ENCODE data around the gene ZNF474. TPM values are rescaled to one million over a fixed set of nuclear protein-coding genes. Genes with fewer than 3 reads are reported as not detected.

The ZNF474 gene
- total RNA-seq, 1 experiment from 2014 or later = not detected

GRCh38 chr5:122141751-122142150 is 12.4 kb downstream of the ZNF474 start:
- H3K9me3 ChIP-seq (ENCODE audit: low read length) = no peaks in the 10 kb centered on the region
- no peak overlapping the region for H3K4me3 ChIP-seq (ENCODE audit: low read length)
- H3K79me2 ChIP-seq (ENCODE audit: low read length) = no peaks in the 10 kb centered on the region
- H3K9me2 ChIP-seq (replicated peaks; ENCODE audit: insufficient read depth, low read length) = no peaks in the 10 kb centered on the region
- no peak overlapping the region for H2AFZ ChIP-seq (ENCODE audit: low read length)
- H3K27me3 ChIP-seq (ENCODE audit: low read length) = no peaks in the 10 kb centered on the region
- no peaks in the 10 kb centered on the region for H3K36me3 ChIP-seq (ENCODE audit: insufficient read depth, low read length)
- H3K27ac ChIP-seq (ENCODE audit: low read length) = no peak overlapping the region
- no peak for DNase-seq
- H3K4me2 ChIP-seq (ENCODE audit: low read depth, low read length, poor library complexity, severe bottlenecking) = no peak overlapping the region
- H3K9ac ChIP-seq (ENCODE audit: low read length) = no peak overlapping the region
- H4K20me1 ChIP-seq (ENCODE audit: insufficient read depth, low read depth, low read length) = no peaks in the 10 kb centered on the region
- H3K4me1 ChIP-seq (ENCODE audit: low read length) = no peaks in the 10 kb centered on the region

GRCh38 chr5:122142480-122143164 is 13.3 kb downstream of the ZNF474 start:
- no peaks in the 10 kb centered on the region for H3K9me2 ChIP-seq (replicated peaks; ENCODE audit: insufficient read depth, low read length)
- no peak overlapping the region for H3K9ac ChIP-seq (ENCODE audit: low read length)
- H3K36me3 ChIP-seq (ENCODE audit: insufficient read depth, low read length) = no peaks in the 10 kb centered on the region
- no peaks in the 10 kb centered on the region for H3K79me2 ChIP-seq (ENCODE audit: low read length)
- no peaks in the 10 kb centered on the region for H4K20me1 ChIP-seq (ENCODE audit: insufficient read depth, low read depth, low read length)
- no peak overlapping the region for H3K4me3 ChIP-seq (ENCODE audit: low read length)
- H3K4me2 ChIP-seq (ENCODE audit: low read depth, low read length, poor library complexity, severe bottlenecking) = no peak overlapping the region
- H3K4me1 ChIP-seq (ENCODE audit: low read length) = no peaks in the 10 kb centered on the region
- H2AFZ ChIP-seq (ENCODE audit: low read length) = no peak overlapping the region
- DNase-seq = no peak
- H3K27ac ChIP-seq (ENCODE audit: low read length) = no peak overlapping the region
- no peaks in the 10 kb centered on the region for H3K27me3 ChIP-seq (ENCODE audit: low read length)
- no peaks in the 10 kb centered on the region for H3K9me3 ChIP-seq (ENCODE audit: low read length)

- H2AFZ ChIP-seq (ENCODE audit: low read length) = no peak overlapping the region
- no peak for DNase-seq
- no peaks in the 10 kb centered on the region for H3K79me2 ChIP-seq (ENCODE audit: low read length)
- H3K9me2 ChIP-seq (replicated peaks; ENCODE audit: insufficient read depth, low read length) = no peaks in the 10 kb centered on the region
- no peak overlapping the region for H3K4me2 ChIP-seq (ENCODE audit: low read depth, low read length, poor library complexity, severe bottlenecking)
- no peaks in the 10 kb centered on the region for H3K36me3 ChIP-seq (ENCODE audit: insufficient read depth, low read length)
- H3K9ac ChIP-seq (ENCODE audit: low read length) = no peak overlapping the region
- H3K4me1 ChIP-seq (ENCODE audit: low read length) = no peaks in the 10 kb centered on the region
- H3K4me3 ChIP-seq (ENCODE audit: low read length) = no peak overlapping the region
- no peak overlapping the region for H3K27ac ChIP-seq (ENCODE audit: low read length)
- no peaks in the 10 kb centered on the region for H3K27me3 ChIP-seq (ENCODE audit: low read length)
- H3K9me3 ChIP-seq (ENCODE audit: low read length) = no peaks in the 10 kb centered on the region
- no peaks in the 10 kb centered on the region for H4K20me1 ChIP-seq (ENCODE audit: insufficient read depth, low read depth, low read length)
These were observed 14.9 kb downstream of the ZNF474 start for GRCh38 chr5:122144236-122144635.

- Histone ChIP-seq H3K9ac (ENCODE audit: low read length) (no peak overlapping the region), H3K4me3 (ENCODE audit: low read length) (no peak overlapping the region), H3K36me3 (ENCODE audit: insufficient read depth, low read length) (no peaks in the 10 kb centered on the region), H3K27me3 (ENCODE audit: low read length) (no peaks in the 10 kb centered on the region), H4K20me1 (ENCODE audit: insufficient read depth, low read depth, low read length) (no peaks in the 10 kb centered on the region), H3K27ac (ENCODE audit: low read length) (no peak overlapping the region), H3K4me1 (ENCODE audit: low read length) (no peaks in the 10 kb centered on the region), H2AFZ (ENCODE audit: low read length) (no peak overlapping the region), H3K9me2 (replicated peaks; ENCODE audit: insufficient read depth, low read length) (no peaks in the 10 kb centered on the region), H3K79me2 (ENCODE audit: low read length) (no peaks in the 10 kb centered on the region), H3K9me3 (ENCODE audit: low read length) (no peaks in the 10 kb centered on the region), H3K4me2 (ENCODE audit: low read depth, low read length, poor library complexity, severe bottlenecking) (no peak overlapping the region)
- no peak for DNase-seq
These were observed 16.6 kb downstream of the ZNF474 start for GRCh38 chr5:122145906-122146305.

GRCh38 chr5:122149321-122150090 is 20.2 kb downstream of the ZNF474 start:
- Histone ChIP-seq H3K36me3 (ENCODE audit: insufficient read depth, low read length) (no peaks in the 10 kb centered on the region), H4K20me1 (ENCODE audit: insufficient read depth, low read depth, low read length) (no peaks in the 10 kb centered on the region), H3K9ac (ENCODE audit: low read length) (no peak overlapping the region), H3K9me2 (replicated peaks; ENCODE audit: insufficient read depth, low read length) (no peaks in the 10 kb centered on the region), H3K4me1 (ENCODE audit: low read length) (no peaks in the 10 kb centered on the region), H3K79me2 (ENCODE audit: low read length) (no peaks in the 10 kb centered on the region), H3K4me2 (ENCODE audit: low read depth, low read length, poor library complexity, severe bottlenecking) (no peak overlapping the region), H2AFZ (ENCODE audit: low read length) (no peak overlapping the region), H3K27ac (ENCODE audit: low read length) (no peak overlapping the region), H3K4me3 (ENCODE audit: low read length) (no peak overlapping the region), H3K9me3 (ENCODE audit: low read length) (no peaks in the 10 kb centered on the region), H3K27me3 (ENCODE audit: low read length) (no peaks in the 10 kb centered on the region)
- DNase-seq = no peak

GRCh38 chr5:122150215-122150614 is 20.9 kb downstream of the ZNF474 start:
- H3K36me3 ChIP-seq (ENCODE audit: insufficient read depth, low read length) = no peaks in the 10 kb centered on the region
- no peak overlapping the region for H3K4me2 ChIP-seq (ENCODE audit: low read depth, low read length, poor library complexity, severe bottlenecking)
- H4K20me1 ChIP-seq (ENCODE audit: insufficient read depth, low read depth, low read length) = no peaks in the 10 kb centered on the region

GRCh38 chr5:122151640-122152039 is 22.3 kb downstream of the ZNF474 start:
- Histone ChIP-seq H4K20me1 (ENCODE audit: insufficient read depth, low read depth, low read length) (no peaks in the 10 kb centered on the region), H3K4me3 (ENCODE audit: low read length) (no peak overlapping the region), H3K9me3 (ENCODE audit: low read length) (no peaks in the 10 kb centered on the region), H3K9ac (ENCODE audit: low read length) (no peak overlapping the region), H3K9me2 (replicated peaks; ENCODE audit: insufficient read depth, low read length) (no peaks in the 10 kb centered on the region), H3K27ac (ENCODE audit: low read length) (no peak overlapping the region), H3K27me3 (ENCODE audit: low read length) (no peaks in the 10 kb centered on the region), H2AFZ (ENCODE audit: low read length) (no peak overlapping the region), H3K4me2 (ENCODE audit: low read depth, low read length, poor library complexity, severe bottlenecking) (no peak overlapping the region), H3K36me3 (ENCODE audit: insufficient read depth, low read length) (no peaks in the 10 kb centered on the region), H3K4me1 (ENCODE audit: low read length) (no peaks in the 10 kb centered on the region), H3K79me2 (ENCODE audit: low read length) (no peaks in the 10 kb centered on the region)
- DNase-seq = no peak

More at GRCh38 chr5:122150215-122150614, 20.9 kb downstream of the ZNF474 start:
- H3K9me2 ChIP-seq (replicated peaks; ENCODE audit: insufficient read depth, low read length) = no peaks in the 10 kb centered on the region
- H3K27ac ChIP-seq (ENCODE audit: low read length) = no peak overlapping the region
- H3K27me3 ChIP-seq (ENCODE audit: low read length) = no peaks in the 10 kb centered on the region
- no peak overlapping the region for H2AFZ ChIP-seq (ENCODE audit: low read length)
- DNase-seq = no peak
- H3K9ac ChIP-seq (ENCODE audit: low read length) = no peak overlapping the region
- H3K4me3 ChIP-seq (ENCODE audit: low read length) = no peak overlapping the region
- no peaks in the 10 kb centered on the region for H3K4me1 ChIP-seq (ENCODE audit: low read length)
- no peaks in the 10 kb centered on the region for H3K79me2 ChIP-seq (ENCODE audit: low read length)
- no peaks in the 10 kb centered on the region for H3K9me3 ChIP-seq (ENCODE audit: low read length)

GRCh38 chr5:122152266-122152900 is 23.0 kb downstream of the ZNF474 start:
- no peaks in the 10 kb centered on the region for H3K4me1 ChIP-seq (ENCODE audit: low read length)
- DNase-seq = no peak
- no peaks in the 10 kb centered on the region for H3K27me3 ChIP-seq (ENCODE audit: low read length)
- H3K9ac ChIP-seq (ENCODE audit: low read length) = no peak overlapping the region
- H3K9me3 ChIP-seq (ENCODE audit: low read length) = no peaks in the 10 kb centered on the region
- no peaks in the 10 kb centered on the region for H3K9me2 ChIP-seq (replicated peaks; ENCODE audit: insufficient read depth, low read length)
- H4K20me1 ChIP-seq (ENCODE audit: insufficient read depth, low read depth, low read length) = no peaks in the 10 kb centered on the region
- no peaks in the 10 kb centered on the region for H3K79me2 ChIP-seq (ENCODE audit: low read length)
- H3K4me2 ChIP-seq (ENCODE audit: low read depth, low read length, poor library complexity, severe bottlenecking) = no peak overlapping the region
- H3K27ac ChIP-seq (ENCODE audit: low read length) = no peak overlapping the region
- no peaks in the 10 kb centered on the region for H3K36me3 ChIP-seq (ENCODE audit: insufficient read depth, low read length)
- H3K4me3 ChIP-seq (ENCODE audit: low read length) = no peak overlapping the region
- no peak overlapping the region for H2AFZ ChIP-seq (ENCODE audit: low read length)

All from Karpas-422 (cell line).